HG02884 (cell line): ENCODE measurements around the gene PRDM10.
"Not testable (repeated sequence)": the region's sequence is repeated elsewhere in the genome, so short reads cannot be mapped to it uniquely, and the experiment has no call there.

Source experiments
- ATAC-seq: cut with Tn5 transposase; IDR thresholded peaks from one replicate; pipeline ENCODE4 v1.9.1; 2021; ENCODE audit warnings: mild to moderate bottlenecking, moderate library complexity; ENCODE audit not compliant: unreplicated experiment

Gene PRDM10

GRCh38 chr11:129976328-129976727 is 26.3 kb downstream of the PRDM10 start:
- no peak for ATAC-seq

- ATAC-seq = no peak
These were observed 27.1 kb downstream of the PRDM10 start for GRCh38 chr11:129975543-129975942.

GRCh38 chr11:129974672-129975071 is 28.0 kb downstream of the PRDM10 start:
- no peak for ATAC-seq

GRCh38 chr11:129974237-129974636 is 28.4 kb downstream of the PRDM10 start:
- no peak for ATAC-seq

DNA sequence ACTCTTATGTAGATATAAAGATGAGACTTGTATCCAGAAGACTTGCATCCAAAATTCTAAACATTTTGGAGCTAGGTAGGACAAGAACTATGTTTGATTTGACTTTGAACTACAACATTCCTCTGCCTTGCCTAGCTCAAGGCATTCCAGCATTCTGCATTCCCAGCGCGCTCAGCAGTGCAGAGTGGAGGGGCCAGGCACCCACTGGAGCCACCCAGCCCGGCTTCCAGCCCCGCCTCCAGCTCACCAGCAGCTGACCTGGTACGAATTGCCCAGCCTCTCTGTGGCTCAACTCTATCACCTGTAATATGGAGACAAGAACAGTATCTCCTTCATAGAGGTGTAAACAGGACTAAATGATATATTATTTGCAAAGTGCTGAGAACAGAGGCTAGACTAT is 28.8 kb downstream of the PRDM10 start:
- ATAC-seq = no peak

GRCh38 chr11:129973068-129973467 is 29.6 kb downstream of the PRDM10 start:
- peak; percentile 82 for ATAC-seq

GRCh38 chr11:129972611-129973010 is 30.0 kb downstream of the PRDM10 start:
- no peak for ATAC-seq

DNA sequence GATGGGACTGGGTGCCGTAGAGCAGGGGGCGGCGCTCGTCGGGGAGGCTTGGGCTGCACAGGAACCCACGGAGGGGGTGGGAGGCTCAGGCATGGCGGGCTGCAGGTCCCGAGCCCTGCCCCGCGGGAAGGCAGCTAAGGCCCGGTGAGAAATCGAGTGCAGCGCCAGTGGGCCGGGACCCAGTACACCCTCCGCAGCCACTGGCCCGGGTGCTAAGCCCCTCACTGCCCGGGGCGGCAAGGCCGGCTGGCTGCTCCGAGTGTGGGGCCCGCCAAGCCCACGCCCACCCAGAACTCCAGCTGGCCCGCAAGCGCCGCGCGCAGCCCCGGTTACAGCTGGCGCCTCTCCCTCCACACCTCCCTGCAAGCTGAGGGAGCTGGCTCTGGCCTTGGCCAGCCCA is 30.8 kb downstream of the PRDM10 start:
- ATAC-seq = not testable (repeated sequence)

DNA sequence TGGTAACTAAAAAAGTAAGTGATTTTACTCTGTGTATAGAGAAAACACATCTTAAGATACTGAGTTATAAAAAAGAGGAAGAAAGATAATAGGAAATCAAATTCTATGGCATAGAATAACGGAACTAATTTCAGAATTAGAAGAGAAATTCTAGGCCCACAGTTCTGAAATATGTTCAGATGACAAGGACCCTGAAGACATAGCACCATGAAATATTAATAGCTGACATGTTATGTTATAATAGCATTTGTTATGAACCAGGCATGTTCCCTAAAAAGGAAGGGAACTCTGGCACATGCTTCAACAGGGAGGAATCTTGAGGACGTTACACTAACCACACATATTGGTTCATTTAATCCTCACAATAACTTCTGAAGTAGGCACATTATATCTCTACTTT is 32.7 kb downstream of the PRDM10 start:
- no peak for ATAC-seq

GRCh38 chr11:129968591-129969419 is 33.8 kb downstream of the PRDM10 start:
- no peak for ATAC-seq

- ATAC-seq = no peak
These were observed 34.6 kb downstream of the PRDM10 start for GRCh38 chr11:129967996-129968395.

DNA sequence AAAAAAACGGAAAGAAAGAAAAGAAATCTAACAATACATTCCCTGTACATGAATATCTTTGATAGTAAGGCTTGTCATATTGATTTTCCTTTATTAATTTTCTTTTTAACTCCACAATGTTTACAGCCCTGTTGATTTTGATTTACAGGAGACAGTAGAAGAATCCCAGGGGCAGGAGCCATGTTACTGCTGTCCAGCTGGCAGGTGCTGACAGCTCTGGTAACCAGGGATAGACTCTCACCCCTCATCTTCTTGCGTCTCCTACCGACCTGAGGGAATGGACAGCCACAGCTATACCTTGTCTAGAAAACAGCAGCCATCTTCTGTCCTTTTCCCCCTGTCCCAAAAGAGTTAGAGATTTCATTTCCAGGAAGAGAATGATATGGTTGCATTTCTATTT is 37.4 kb downstream of the PRDM10 start:
- no peak for ATAC-seq

- peak; percentile 91 for ATAC-seq
These were observed 42.1 kb downstream of the PRDM10 start for GRCh38 chr11:129960216-129961214.

DNA sequence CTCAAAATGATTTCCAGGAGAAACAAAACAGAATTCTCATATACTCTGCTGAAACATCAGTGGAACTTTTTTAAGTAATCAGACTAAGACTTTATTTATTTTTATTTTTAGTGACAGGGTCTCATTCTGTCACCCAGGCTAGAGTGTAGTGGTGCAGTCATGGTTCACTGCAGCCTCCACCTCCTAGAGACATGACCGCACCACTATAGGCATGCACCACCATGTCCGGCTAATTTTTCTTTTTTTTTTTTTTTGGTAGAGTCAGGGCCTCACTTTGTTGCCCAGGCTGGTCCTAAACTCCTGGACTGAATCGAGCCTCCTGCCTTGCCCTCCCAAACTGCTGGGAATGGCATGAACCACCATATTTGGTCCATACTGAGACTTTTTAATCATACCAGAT is 42.9 kb downstream of the PRDM10 start:
- ATAC-seq = no peak

- no peak for ATAC-seq
These were observed 47.4 kb downstream of the PRDM10 start for GRCh38 chr11:129955282-129955681.

- ATAC-seq = not testable (repeated sequence)
These were observed 47.9 kb downstream of the PRDM10 start for GRCh38 chr11:129954703-129955102.

- ATAC-seq = no peak
These were observed 50.8 kb downstream of the PRDM10 start for GRCh38 chr11:129951866-129952262.

DNA sequence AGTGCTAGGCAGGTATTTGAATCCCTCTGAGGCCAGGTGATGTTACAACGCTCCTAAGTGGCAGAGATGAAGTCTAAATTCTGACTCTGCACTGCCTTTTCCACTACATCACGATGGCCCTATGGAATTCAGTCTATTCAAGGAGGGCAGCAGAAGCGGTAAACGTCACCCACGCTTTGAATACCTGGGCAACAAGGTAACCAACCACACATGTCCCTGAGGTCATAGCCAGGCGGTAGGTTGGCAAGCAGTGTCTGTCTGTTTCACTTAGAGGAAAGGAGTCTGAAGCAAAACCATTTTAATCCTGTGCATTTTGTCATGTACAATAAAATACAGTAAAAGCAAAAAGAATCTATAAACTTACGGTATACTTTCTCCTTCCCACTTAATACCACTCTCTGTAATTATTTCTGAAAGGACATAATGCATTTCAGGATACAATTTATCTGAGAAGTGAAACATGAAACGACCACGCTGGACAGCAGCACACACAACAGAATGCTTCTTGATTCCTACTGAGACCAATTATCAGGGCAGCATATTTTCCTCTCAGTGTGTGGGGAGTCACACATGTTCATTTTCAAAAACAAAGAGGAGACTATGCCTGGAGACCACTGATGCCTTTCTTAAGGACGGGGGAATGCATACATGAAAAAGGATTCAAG is 51.3 kb downstream of the PRDM10 start:
- no peak for ATAC-seq

GRCh38 chr11:129950101-129951091 is 52.2 kb downstream of the PRDM10 start:
- ATAC-seq = no peak

DNA sequence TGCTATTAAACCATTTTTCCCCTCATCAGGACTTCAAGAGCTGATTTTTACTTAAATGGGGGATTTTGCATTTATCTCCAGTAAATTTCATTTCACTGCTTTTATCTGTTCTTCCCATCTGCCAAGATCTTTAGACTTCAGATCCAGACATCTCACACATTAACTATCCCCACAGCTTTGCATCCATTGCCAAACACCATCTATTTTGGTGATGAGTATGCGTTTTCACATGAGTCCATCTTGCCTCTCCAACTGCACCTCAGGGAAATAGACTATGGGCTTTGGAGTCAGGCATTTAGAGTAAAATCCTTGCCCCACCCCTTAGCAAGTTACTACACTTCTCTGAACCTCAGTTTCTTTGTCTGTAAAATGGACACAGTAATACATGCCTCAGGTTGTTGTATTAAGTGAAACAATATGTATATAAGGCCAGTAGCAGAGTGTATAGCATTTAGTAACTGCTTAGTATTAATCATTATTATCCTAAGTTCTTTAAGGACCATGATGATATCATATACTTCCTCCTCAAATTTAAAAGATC is 53.6 kb downstream of the PRDM10 start:
- no peak for ATAC-seq
